GM20000 (cell line): ENCODE data around the gene RBFA.

ENCODE experiments used
- DNase-seq: peaks from one replicate; pipeline ENCODE4 v3.0.0; 2012; ENCODE audit warnings: low spot score
- CTCF ChIP-seq: IDR thresholded peaks from 2 replicates; pipeline ENCODE4 v1.5.1; 2012; ENCODE audit warnings: mild to moderate bottlenecking, control low read depth; ENCODE audit errors: extremely low read depth, missing control alignments

Gene RBFA

DNA sequence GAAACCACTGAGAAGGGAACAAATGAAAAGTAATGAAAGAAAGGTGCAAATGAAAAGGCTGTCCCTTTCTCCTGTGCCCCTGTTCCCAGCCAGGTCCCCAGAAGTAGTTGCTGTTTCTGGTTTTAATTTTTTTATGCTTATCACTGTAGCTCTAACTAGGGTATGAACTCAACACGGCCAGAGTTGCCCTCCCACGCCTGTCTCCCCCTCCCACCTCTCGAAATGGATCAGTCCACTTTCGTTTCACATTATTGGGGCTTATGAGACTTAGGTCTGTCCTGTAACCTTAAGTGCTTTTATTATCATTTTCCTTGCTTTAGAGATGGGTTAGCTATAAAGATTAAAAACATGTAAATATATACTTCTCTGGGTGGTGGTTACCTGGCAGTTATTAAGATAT is 8.6 kb downstream of the RBFA start:
- TF ChIP-seq CTCF = no peak
- DNase-seq = no peak

DNA sequence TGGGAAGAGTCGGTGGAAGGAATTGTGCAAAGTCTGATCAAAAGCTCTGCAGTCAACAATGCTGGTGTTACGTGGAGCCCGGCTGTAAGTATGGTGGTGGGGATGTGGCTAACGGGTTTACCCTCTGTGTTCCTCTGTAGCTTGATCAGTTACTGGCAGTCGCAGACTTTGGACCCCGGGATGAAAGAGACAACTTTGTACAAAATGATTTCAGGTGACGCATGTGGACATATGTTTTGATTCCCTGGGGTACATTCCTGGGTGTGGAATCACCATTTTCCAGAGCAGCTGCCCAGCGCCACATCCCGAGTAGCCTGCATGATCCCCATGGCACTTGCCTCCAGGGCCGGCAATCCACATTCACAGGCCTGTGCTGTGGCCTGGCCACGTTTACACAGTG is 9.8 kb downstream of the RBFA start:
- no peak for TF ChIP-seq CTCF

DNA sequence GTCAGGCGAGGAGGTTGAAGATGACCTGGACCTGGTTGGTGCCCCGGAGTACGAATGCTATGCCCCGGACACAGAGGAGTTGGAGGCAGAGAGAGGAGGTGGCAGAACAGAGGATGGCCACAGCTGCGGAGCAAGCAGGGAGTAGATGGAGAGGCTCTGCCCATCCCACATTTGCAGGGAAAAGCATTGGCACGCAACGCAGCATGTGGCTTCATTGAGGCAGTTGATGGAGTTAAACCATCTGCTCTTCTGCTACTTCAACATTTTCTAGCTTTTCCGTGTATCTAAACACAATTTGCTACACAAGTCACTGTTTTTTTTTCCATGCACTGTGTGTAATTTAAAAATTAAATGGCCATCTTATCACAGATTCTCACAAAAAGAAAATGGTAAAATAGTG is 11.8 kb downstream of the RBFA start:
- TF ChIP-seq CTCF = no peak
- no peak for DNase-seq

More for the DNA sequence above, 9.8 kb downstream of the RBFA start:
- DNase-seq = no peak

DNA sequence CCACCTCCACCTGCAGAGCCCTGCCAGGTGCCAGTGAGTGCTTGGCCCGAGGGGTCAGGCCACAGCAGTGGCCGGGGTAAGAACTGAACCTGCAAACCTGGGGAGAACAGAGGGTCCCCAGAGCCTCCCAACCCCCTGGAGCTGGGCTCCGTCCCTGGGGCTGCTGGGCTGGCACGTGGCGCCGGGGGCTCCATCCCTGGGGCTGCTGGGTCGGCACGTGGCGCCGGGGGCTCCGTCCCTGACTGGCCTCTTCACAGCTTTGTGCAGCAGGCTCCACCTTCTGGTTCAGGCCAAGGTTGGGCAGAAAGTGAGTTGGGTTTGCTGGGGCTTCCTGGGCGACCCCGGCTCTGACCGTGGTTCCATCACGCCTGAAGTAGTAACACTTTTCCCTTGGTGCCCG is 12.2 kb downstream of the RBFA start:
- no peak for DNase-seq
- TF ChIP-seq CTCF = no peak

- no peak for TF ChIP-seq CTCF
- no peak for DNase-seq
Observed at GRCh38 chr18:80046961-80047541, 12.8 kb downstream of the RBFA start.

DNA sequence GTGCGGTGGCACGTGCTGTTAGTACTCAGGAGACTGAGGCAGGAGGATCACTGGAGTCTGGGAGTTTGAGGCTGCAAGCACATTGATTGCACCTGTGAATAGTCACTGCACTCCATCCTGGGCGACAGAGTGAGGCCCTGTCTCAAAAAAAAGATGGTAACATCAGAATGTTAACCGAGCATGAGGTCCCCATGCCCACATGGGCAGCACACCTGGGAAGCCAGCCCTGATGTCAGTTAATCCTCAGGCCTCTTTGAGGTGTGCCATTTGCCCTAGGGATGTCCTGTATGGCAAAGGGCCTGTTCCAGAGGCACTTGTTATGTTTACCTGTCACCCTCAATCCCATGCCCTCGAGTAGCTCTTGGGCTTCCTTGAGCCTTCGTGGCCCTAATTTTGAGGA is 16.6 kb downstream of the RBFA start:
- TF ChIP-seq CTCF = no peak
- no peak for DNase-seq

DNA sequence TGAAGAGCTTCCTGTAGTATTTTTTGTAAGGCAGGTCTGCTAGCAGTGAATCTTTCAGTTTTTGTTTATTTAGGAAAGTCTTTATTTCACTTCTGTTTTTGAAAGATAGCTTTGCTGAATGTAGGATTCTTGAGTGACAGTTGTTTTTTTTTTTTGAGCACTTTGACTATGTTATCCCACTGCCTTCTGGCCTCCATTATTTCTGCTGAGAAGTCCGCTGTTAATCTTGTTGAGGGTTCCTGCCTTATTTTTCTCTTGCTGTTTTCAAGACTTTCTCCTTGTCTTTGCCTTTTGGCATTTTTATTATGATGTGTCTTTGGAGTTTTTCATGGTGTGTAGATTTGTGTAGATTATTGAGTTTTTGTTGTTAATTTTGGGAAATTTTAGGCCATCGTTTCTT is 21.9 kb downstream of the RBFA start:
- DNase-seq = no peak
- TF ChIP-seq CTCF = no peak
